ENCODE measurements around the gene MAP3K20. TPM values are rescaled to one million over a fixed set of nuclear protein-coding genes. Genes with fewer than 3 reads are reported as not detected.

The MAP3K20 gene
- total and polyA plus RNA-seq, 2 donors (not counting 3 experiments of a cell fraction or from before 2014, with no cell fraction given) = 7.8 to 31.5 TPM

DNA sequence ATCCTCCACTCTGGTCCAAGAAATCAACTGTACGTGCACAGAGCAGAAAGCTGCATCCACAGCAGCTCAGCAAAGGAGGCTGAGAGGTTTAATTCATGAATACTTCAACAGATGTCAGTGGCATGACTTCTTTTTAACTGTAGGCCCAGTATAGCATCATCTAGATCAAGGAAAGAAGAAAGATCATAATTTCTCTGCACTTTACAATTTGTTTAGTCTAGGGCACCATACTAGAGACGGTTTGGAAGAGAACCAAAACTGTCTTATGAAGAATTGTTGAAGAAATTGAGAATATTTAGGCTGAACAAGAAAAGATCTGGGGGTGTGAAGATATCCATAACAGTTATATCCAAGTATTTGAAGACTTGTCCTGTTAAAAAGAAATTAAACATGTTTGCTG lies 30.5 kb upstream of the MAP3K20 start:
- CTCF ChIA-PET = interaction anchor here (1.5 kb wide), 1 partner anchor 18 kb away, joined by 4 read pairs; no protein-coding TSS in a partner anchor
- no TSS peak for BruUV-seq (replicated peaks)
- H2AFZ ChIP-seq (ENCODE audit: low read depth, low read length) = no peak overlapping the region

More for the DNA sequence above, 30.5 kb upstream of the MAP3K20 start:
- no peak overlapping the region for H3K4me2 ChIP-seq (ENCODE audit: insufficient read depth, low read length)
- H3K9me1 ChIP-seq (replicated peaks; ENCODE audit: control insufficient read depth, extremely low read depth, insufficient read depth, low read length) = no peaks in the 10 kb centered on the region
- no peak overlapping the region for H3K27ac ChIP-seq (ENCODE audit: insufficient read depth, low read depth, low read length)
- no peaks in the 10 kb centered on the region for H3K9me3 ChIP-seq (replicated peaks; ENCODE audit: control insufficient read depth, insufficient read depth, low read length)
- no peaks in the 10 kb centered on the region for H3K27me3 ChIP-seq (ENCODE audit: control insufficient read depth in 2 of 2, insufficient read depth in 2 of 2, low read length in 2 of 2)
- dilution Hi-C loops (cut with MboI; ENCODE audit: extremely low pct_ligation_motif_present, low sequenced_read_pairs) (no loop called here), intact Hi-C loops (cut with micrococcal nuclease) (no loop called here)
- peaks cover 16% of the 10 kb centered on the region for H3K4me1 ChIP-seq (ENCODE audit: control insufficient read depth, extremely low read depth, insufficient read depth, low read length)
- FAIRE-seq (no peak), DNase-seq (ENCODE audit: low read depth, low spot score) (no peak)
- no peaks in the 10 kb centered on the region for H3K79me2 ChIP-seq (ENCODE audit: control insufficient read depth, insufficient read depth, low read length)
- no peak for TF ChIP-seq JUN (IDR thresholded peaks at IDR 0.05; ENCODE audit: borderline replicate concordance, insufficient read depth, insufficient read length, low read depth)
- no peak for TF ChIP-seq FOS (IDR thresholded peaks at IDR 0.05; ENCODE audit: borderline replicate concordance, insufficient read depth, low read length)
- no peak for TF ChIP-seq EZH2 (IDR thresholded peaks at IDR 0.05; ENCODE audit: borderline replicate concordance, low read depth, low read length, severe bottlenecking)
- no peak for TF ChIP-seq GATA2 (IDR thresholded peaks at IDR 0.05; ENCODE audit: insufficient read depth, insufficient read length, low read depth, low read length)
- TF ChIP-seq POLR2AphosphoS5 (IDR thresholded peaks at IDR 0.05; ENCODE audit: insufficient read depth, low read depth, low read length) = no peak
- no peak for TF ChIP-seq MYC (IDR thresholded peaks at IDR 0.05; ENCODE audit: low read depth, low read length)
- TF ChIP-seq, protein P1, sequence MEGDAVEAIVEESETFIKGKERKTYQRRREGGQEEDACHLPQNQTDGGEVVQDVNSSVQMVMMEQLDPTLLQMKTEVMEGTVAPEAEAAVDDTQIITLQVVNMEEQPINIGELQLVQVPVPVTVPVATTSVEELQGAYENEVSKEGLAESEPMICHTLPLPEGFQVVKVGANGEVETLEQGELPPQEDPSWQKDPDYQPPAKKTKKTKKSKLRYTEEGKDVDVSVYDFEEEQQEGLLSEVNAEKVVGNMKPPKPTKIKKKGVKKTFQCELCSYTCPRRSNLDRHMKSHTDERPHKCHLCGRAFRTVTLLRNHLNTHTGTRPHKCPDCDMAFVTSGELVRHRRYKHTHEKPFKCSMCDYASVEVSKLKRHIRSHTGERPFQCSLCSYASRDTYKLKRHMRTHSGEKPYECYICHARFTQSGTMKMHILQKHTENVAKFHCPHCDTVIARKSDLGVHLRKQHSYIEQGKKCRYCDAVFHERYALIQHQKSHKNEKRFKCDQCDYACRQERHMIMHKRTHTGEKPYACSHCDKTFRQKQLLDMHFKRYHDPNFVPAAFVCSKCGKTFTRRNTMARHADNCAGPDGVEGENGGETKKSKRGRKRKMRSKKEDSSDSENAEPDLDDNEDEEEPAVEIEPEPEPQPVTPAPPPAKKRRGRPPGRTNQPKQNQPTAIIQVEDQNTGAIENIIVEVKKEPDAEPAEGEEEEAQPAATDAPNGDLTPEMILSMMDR (IDR thresholded peaks at IDR 0.05; ENCODE audit: extremely low read depth in 1 of 2, insufficient read depth in 1 of 2, low read depth in 1 of 2, low read length in 2 of 2) = no peak
- TF ChIP-seq, protein P2, sequence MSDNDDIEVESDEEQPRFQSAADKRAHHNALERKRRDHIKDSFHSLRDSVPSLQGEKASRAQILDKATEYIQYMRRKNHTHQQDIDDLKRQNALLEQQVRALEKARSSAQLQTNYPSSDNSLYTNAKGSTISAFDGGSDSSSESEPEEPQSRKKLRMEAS (IDR thresholded peaks at IDR 0.05; ENCODE audit: insufficient read depth, insufficient read length) = no peak
- TF ChIP-seq POLR2A (IDR thresholded peaks at IDR 0.05; ENCODE audit: low read depth, low read length) = no peak
- no peaks in the 10 kb centered on the region for H3K36me3 ChIP-seq (ENCODE audit: control insufficient read depth in 2 of 2, extremely low read depth in 1 of 2, insufficient read depth in 2 of 2, low read length in 2 of 2)
- no peak overlapping the region for H3K9ac ChIP-seq (replicated peaks; ENCODE audit: extremely low read depth, insufficient read depth, low read length)
- POLR2A ChIA-PET = no interaction called here
- H4K20me1 ChIP-seq (replicated peaks; ENCODE audit: control insufficient read depth, extremely low read depth, insufficient read depth, low read length) = no peaks in the 10 kb centered on the region
- H3K4me3 ChIP-seq (replicated peaks in 1 of 3; ENCODE audit: insufficient read depth in 1 of 3, low read depth in 1 of 3, low read length in 3 of 3) = no peak overlapping the region
